Right lobe of liver (tissue), 6 donors: Measurements from ENCODE around the gene SHISA6. TPM values are rescaled to one million over a fixed set of nuclear protein-coding genes. Genes with fewer than 3 reads are reported as not detected.

ENCODE experiments used
- ATAC-seq, 4 donors: fragments of 200-7000 bp; cut with Tn5 transposase; one replicate each; pipeline ENCODE4 v1.9.1; 2020; ENCODE audit warnings: mild to moderate bottlenecking in 4 of 4, moderate library complexity in 4 of 4
- DNase-seq, 3 donors: peaks; one replicate each; pipeline ENCODE4 v3.0.0-alpha.2; 2020
- H3K27ac ChIP-seq, 3 donors: fragments of 200-600 bp; one replicate each; pipeline ENCODE4 v1.8.0; 2022
- H3K27me3 ChIP-seq, 2 donors: fragments of 200-600 bp; one replicate each; pipeline ENCODE4 v1.8.0; 2022
- H3K36me3 ChIP-seq, 4 donors: fragments of 200-600 bp; sonication (generic) in 1 of 4; one replicate each; pipeline versions ENCODE4 v1.5.1 to v1.8.0; 2017 to 2022; ENCODE audit warnings: control low read depth in 1 of 4
- H3K4me1 ChIP-seq, 4 donors: fragments of 200-600 bp; sonication (generic) in 1 of 4; one replicate each; pipeline versions ENCODE4 v1.5.1 to v1.8.0; 2017 to 2022; ENCODE audit warnings: control low read depth in 1 of 4
- H3K4me3 ChIP-seq, 3 donors: fragments of 200-600 bp; one replicate each; pipeline ENCODE4 v1.8.0; 2022
- H3K9me3 ChIP-seq, 4 donors: fragments of 200-600 bp; sonication (generic) in 1 of 4; one replicate each; pipeline versions ENCODE4 v1.5.1 to v1.8.0; 2017 to 2022; ENCODE audit warnings: control low read depth in 1 of 4
- CTCF ChIP-seq, 4 donors: fragments of 200-600 bp in 3 of 4; fragments of 450-650 bp in 1 of 4; IDR thresholded peaks; one replicate each; pipeline versions ENCODE4 v1.5.1 to v1.8.0; 2016 to 2022; ENCODE audit warnings: antibody characterized with exemption in 4 of 4, mild to moderate bottlenecking in 2 of 4
- POLR2A ChIP-seq: fragments of 450-650 bp; IDR thresholded peaks from one replicate; pipeline ENCODE4 v1.6.1; 2017; ENCODE audit warnings: antibody characterized with exemption, mild to moderate bottlenecking
- WGBS: methylation state at CpG from one replicate; pipeline ENCODE4 v1.1.6; 2018; ENCODE audit warnings: low coverage, low lambda C conversion rate; ENCODE audit not compliant: insufficient coverage; ENCODE audit errors: missing lambda C conversion rate; 5-methylcytosine and 5-hydroxymethylcytosine counted together
- intact Hi-C, 2 donors: fragments of 100-400 bp; cut with DNase I; formaldehyde crosslinking; loops; one replicate each; pipeline versions ENCODE4 v1.11.2 to v1.14.1; 2022
- total RNA-seq, 6 experiments: library from RNA; depleted of rRNA in 2 of 6; stranded (reverse); fragments of >200 nt in 2 of 6; fragmentation: NEBNext Ultra II Directional in 3 of 6; extraction: Animal tissue kit (Norgen Biotek cat#: 25700) in 3 of 6; gene quantifications; one replicate each; pipeline versions ENCODE4 v1.1.0 to v1.2.4, GENCODE V29; 2016 to 2023
- donor health status: DM: no; HTN: yes; CAD: no.
- donor health status: DM: no; HTN: no; CAD: no.
- donor health status: DM: no; HTN: no; CAD: no.
- donor health status: DM: no; HTN: yes; CAD: no.
- donor health status: DM: no; HTN: yes; CAD: no.

SHISA6 gene
- total RNA-seq, 6 experiments from 2014 or later = not detected

GRCh38 chr17:11318207-11318606 is 77.2 kb downstream of the SHISA6 start:
- H3K36me3 ChIP-seq = no peaks in the 10 kb centered on the region
- no peaks in the 10 kb centered on the region for H3K9me3 ChIP-seq
- ATAC-seq (no peak), DNase-seq (no peak)
- WGBS = 78% methylated on average over 5 of the region's 5 CpGs
- H3K4me1 ChIP-seq = no peaks in the 10 kb centered on the region
- intact Hi-C loops = no loop called here
- H3K27ac ChIP-seq = no peak overlapping the region
- H3K27me3 ChIP-seq = peaks cover 0 to 7% of the 10 kb centered on the region in 2 donors
- no peak overlapping the region for H3K4me3 ChIP-seq
- TF ChIP-seq CTCF (IDR thresholded peaks at IDR 0.05) (no peak), POLR2A (no peak)

DNA sequence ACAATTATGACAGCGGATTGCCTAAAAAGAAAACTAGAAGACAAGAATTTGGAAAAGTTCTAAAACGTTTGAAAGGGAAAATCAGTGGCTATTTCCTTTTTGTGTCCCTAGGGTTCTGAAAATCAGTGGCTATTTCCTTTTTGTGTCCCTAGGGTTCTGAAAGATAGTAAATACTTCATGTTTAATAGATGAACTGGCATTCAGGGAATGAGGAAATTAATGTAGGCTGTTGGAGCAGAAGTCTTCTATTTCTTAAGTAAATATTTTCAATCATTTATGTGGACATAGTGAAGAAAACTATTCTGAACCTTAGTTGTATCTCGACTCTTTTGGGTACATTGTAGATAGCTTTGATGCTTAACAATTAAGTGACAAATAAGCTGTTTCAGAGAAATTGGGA is 78.9 kb downstream of the SHISA6 start:
- ATAC-seq (no peak), DNase-seq (no peak)
- H3K9me3 ChIP-seq = no peaks in the 10 kb centered on the region
- intact Hi-C loops = no loop called here
- H3K27me3 ChIP-seq = peaks cover 0 to 7% of the 10 kb centered on the region in 2 donors
- no peak overlapping the region for H3K27ac ChIP-seq
- H3K36me3 ChIP-seq = no peaks in the 10 kb centered on the region
- 40% methylated on average over 3 of the region's 3 CpGs for WGBS
- H3K4me1 ChIP-seq = no peaks in the 10 kb centered on the region
- no peak overlapping the region for H3K4me3 ChIP-seq
- TF ChIP-seq POLR2A = no peak
- no peak for TF ChIP-seq CTCF (IDR thresholded peaks at IDR 0.05)

- ATAC-seq = no peak
- 79% methylated on average over 11 of the region's 11 CpGs for WGBS
- Histone ChIP-seq H3K4me3 (no peak overlapping the region), H3K36me3 (no peaks in the 10 kb centered on the region), H3K9me3 (no peaks in the 10 kb centered on the region), H3K27me3 (peaks cover 0 to 7% of the 10 kb centered on the region in 2 donors), H3K4me1 (no peaks in the 10 kb centered on the region), H3K27ac (no peak overlapping the region)
- no peak for DNase-seq
- no peak for TF ChIP-seq CTCF (IDR thresholded peaks at IDR 0.05)
- TF ChIP-seq POLR2A = no peak
- intact Hi-C loops = no loop called here
Measured at GRCh38 chr17:11324021-11324420, 83.0 kb downstream of the SHISA6 start.

DNA sequence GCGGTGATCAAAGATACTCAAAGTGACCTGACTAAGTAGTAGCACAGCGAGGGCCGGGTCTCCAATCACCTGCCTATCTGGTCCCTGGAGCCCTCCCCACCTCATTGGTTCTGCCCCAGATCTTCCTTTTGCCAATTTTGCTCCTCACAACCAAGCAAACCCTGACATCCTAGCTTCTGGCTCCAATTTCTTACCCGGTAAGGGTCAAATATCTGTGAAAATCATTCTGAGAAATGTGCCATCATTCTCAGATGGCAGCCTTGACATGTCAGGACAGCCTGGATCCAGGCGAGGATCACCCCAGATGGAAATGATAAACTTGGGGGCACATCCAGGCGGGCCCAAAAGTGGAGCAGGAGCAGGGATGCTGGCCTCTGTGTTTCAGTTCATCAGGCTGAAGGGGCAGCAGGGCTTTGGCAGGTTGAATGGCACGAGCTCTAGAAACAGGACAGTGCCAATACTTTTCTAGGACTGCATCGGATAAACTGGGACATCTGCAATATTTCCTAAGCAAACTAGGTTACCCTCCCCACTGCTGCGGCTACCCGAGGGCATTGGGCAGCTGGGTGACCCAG is 83.9 kb downstream of the SHISA6 start:
- 73% methylated on average over 5 of the region's 10 CpGs for WGBS
- Histone ChIP-seq H3K27ac (no peak overlapping the region), H3K36me3 (no peaks in the 10 kb centered on the region), H3K27me3 (peaks cover 0 to 7% of the 10 kb centered on the region in 2 donors), H3K9me3 (no peaks in the 10 kb centered on the region), H3K4me1 (no peaks in the 10 kb centered on the region), H3K4me3 (no peak overlapping the region)
- intact Hi-C loops = no loop called here
- DNase-seq = no peak
- no peak for TF ChIP-seq POLR2A
- TF ChIP-seq CTCF (IDR thresholded peaks at IDR 0.05) = no peak
- no peak for ATAC-seq

DNA sequence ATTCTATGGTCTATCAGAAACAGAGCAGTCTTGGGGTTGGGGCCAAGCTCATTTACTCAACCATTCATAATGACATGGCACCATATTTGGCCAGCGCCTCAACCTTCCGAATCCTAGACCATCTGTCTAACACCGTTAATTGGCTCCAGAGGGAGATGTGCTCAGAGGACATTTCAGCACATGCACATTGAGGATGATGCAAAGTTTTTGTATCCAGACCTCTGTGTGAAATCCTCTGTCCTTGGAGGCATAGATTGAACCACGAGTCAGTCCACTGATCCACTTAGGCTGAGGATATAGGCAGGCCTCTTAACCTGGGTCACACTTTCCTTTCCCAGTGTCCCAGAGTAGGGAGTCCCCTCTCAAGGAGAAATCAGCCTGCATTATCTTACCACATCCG is 85.5 kb downstream of the SHISA6 start:
- Histone ChIP-seq H3K4me3 (no peak overlapping the region), H3K27me3 (peaks cover 0 to 7% of the 10 kb centered on the region in 2 donors), H3K4me1 (no peaks in the 10 kb centered on the region), H3K27ac (no peak overlapping the region), H3K36me3 (no peaks in the 10 kb centered on the region), H3K9me3 (no peaks in the 10 kb centered on the region)
- DNase-seq (no peak), ATAC-seq (no peak)
- WGBS = 64% methylated on average over 2 of the region's 5 CpGs
- no peak for TF ChIP-seq CTCF (IDR thresholded peaks at IDR 0.05)
- TF ChIP-seq POLR2A = no peak
- intact Hi-C loops = no loop called here
